ENCODE measurements around the gene CTSZ.
"Not testable (repeated sequence)": the region's sequence is repeated elsewhere in the genome, so short reads cannot be mapped to it uniquely, and the experiment has no call there.

GRCh38 chr20:59011874-59012157 lies 4.8 kb upstream of the CTSZ start:
- TF ChIP-seq, protein P1, sequence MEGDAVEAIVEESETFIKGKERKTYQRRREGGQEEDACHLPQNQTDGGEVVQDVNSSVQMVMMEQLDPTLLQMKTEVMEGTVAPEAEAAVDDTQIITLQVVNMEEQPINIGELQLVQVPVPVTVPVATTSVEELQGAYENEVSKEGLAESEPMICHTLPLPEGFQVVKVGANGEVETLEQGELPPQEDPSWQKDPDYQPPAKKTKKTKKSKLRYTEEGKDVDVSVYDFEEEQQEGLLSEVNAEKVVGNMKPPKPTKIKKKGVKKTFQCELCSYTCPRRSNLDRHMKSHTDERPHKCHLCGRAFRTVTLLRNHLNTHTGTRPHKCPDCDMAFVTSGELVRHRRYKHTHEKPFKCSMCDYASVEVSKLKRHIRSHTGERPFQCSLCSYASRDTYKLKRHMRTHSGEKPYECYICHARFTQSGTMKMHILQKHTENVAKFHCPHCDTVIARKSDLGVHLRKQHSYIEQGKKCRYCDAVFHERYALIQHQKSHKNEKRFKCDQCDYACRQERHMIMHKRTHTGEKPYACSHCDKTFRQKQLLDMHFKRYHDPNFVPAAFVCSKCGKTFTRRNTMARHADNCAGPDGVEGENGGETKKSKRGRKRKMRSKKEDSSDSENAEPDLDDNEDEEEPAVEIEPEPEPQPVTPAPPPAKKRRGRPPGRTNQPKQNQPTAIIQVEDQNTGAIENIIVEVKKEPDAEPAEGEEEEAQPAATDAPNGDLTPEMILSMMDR (IDR thresholded peaks at IDR 0.05) = not testable (repeated sequence)
- TF ChIP-seq POLR2A (IDR thresholded peaks at IDR 0.05) = not testable (repeated sequence)

Data from uterus (tissue), 2 donors.